Thoracic aorta (tissue), 2 donors: Measurements from ENCODE around the gene TUBD1. TPM values are rescaled to one million over a fixed set of nuclear protein-coding genes. Genes with fewer than 3 reads are reported as not detected.

Experiments
- ATAC-seq: fragments of 150-250 bp; one replicate; pipeline ENCODE4 v1.8.0; 2017; ENCODE audit warnings: low read depth; ENCODE audit not compliant: insufficient number of reproducible peaks, low FRiP score
- DNase-seq: peaks from one replicate; pipeline ENCODE4 v3.0.0-alpha.2; 2020; ENCODE audit warnings: low spot score
- H3K27ac ChIP-seq, 2 donors: fragments of 200-600 bp; sonication (generic); 1 replicate in 1 of 2; 2 replicates in 1 of 2; pipeline ENCODE4 v1.5.1; 2016; ENCODE audit warnings: mild to moderate bottlenecking in 2 of 2, moderate library complexity in 2 of 2
- H3K27me3 ChIP-seq: fragments of 200-600 bp; sonication (generic); replicated peaks from 2 replicates; pipeline ENCODE4 v1.6.0; 2016; ENCODE audit warnings: mild to moderate bottlenecking; ENCODE audit not compliant: insufficient read depth
- H3K36me3 ChIP-seq: fragments of 200-600 bp; sonication (generic); one replicate; pipeline ENCODE4 v1.5.1; 2016
- H3K4me1 ChIP-seq, 2 donors: fragments of 200-600 bp; sonication (generic); 1 replicate in 1 of 2; 2 replicates in 1 of 2; pipeline versions ENCODE4 v1.5.1 to v1.6.0; 2016; ENCODE audit warnings: low read depth in 2 of 2, mild to moderate bottlenecking in 1 of 2; ENCODE audit not compliant: control insufficient read depth in 1 of 2
- H3K4me3 ChIP-seq: fragments of 200-600 bp; sonication (generic); 2 replicates; pipeline ENCODE4 v1.5.1; 2016; ENCODE audit warnings: mild to moderate bottlenecking
- H3K9me3 ChIP-seq: fragments of 200-600 bp; sonication (generic); 2 replicates; pipeline ENCODE4 v1.5.1; 2016
- total RNA-seq, 2 donors: library from RNA; depleted of rRNA; stranded (reverse); fragments of >200 nt; gene quantifications; one replicate each; pipeline versions ENCODE4 v1.1.0 to v1.2.3, GENCODE V29; 2016
- TF ChIP-seq, protein P1 (sequence below): fragments of 200-600 bp; sonication (generic); IDR thresholded peaks from one replicate; pipeline ENCODE4 v1.5.1; 2019; ENCODE audit warnings: antibody characterized with exemption

Gene TUBD1
- total RNA-seq, 2 donors from 2014 or later: 11.0 to 28.0 TPM

DNA sequence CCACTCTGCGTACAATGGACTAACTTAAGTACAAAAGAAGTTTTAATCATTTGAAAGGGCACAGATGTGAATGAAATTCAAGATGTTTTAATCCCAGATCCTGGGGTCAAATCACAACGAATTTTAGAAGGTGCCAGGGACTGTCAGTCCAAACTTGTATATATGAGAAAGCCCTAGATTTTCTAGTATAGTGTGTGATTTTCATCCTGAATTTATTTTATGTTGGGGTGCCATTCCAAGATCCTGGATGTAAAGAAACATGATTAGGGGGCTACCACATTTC lies 64.3 kb downstream of the TUBD1 start:
- Histone ChIP-seq H3K9me3 (no peaks in the 10 kb centered on the region), H3K27me3 (no peaks in the 10 kb centered on the region), H3K36me3 (no peaks in the 10 kb centered on the region), H3K4me1 (peaks cover 49 to 79% of the 10 kb centered on the region in 2 donors), H3K4me3 (no peak overlapping the region), H3K27ac (peak overlapping the region; percentile 71 to 80)
- ATAC-seq: no peak
- DNase-seq: no peak
- TF ChIP-seq, protein P1, sequence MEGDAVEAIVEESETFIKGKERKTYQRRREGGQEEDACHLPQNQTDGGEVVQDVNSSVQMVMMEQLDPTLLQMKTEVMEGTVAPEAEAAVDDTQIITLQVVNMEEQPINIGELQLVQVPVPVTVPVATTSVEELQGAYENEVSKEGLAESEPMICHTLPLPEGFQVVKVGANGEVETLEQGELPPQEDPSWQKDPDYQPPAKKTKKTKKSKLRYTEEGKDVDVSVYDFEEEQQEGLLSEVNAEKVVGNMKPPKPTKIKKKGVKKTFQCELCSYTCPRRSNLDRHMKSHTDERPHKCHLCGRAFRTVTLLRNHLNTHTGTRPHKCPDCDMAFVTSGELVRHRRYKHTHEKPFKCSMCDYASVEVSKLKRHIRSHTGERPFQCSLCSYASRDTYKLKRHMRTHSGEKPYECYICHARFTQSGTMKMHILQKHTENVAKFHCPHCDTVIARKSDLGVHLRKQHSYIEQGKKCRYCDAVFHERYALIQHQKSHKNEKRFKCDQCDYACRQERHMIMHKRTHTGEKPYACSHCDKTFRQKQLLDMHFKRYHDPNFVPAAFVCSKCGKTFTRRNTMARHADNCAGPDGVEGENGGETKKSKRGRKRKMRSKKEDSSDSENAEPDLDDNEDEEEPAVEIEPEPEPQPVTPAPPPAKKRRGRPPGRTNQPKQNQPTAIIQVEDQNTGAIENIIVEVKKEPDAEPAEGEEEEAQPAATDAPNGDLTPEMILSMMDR: no peak

DNA sequence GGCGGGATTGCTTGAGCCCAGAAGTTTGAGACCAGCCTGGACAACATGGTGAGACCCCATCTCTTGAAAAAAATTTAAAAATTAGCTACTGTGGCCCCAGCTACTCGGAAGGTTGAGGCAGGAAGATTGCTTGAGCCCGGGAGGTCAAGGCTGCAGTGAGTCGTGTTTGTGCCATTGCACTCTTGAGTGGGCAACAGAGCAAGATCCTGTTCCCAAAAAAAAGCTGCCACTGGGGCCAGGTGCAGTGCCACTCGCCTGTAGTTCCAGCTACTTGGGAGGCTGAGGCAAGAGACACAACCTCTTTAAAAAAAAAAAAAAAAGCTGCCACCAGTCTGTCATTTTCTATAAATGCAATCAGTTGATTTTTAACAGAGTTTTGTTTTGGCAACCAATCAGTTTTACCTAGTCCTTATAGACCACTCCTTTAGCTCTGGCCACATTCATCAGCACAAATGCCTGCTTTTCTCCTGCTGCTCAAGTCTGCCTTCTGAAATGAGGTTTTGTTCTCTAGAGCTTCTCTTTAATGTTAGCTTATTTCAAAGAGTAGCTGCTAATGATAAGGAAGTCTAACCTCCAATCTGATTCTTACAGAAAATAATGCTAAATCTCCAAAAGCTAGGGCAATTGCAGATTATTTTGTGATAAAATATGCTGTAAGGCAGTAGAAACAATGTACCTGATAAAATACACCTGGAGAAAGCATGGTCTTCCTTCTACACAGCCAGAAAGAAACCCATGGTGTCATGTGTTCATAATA lies 64.8 kb downstream of the TUBD1 start:
- Histone ChIP-seq H3K4me1 (peaks cover 47 to 76% of the 10 kb centered on the region in 2 donors), H3K27ac (peak overlapping the region; percentile 71 to 80), H3K36me3 (no peaks in the 10 kb centered on the region), H3K27me3 (no peaks in the 10 kb centered on the region), H3K9me3 (no peaks in the 10 kb centered on the region), H3K4me3 (no peak overlapping the region)
- TF ChIP-seq, protein P1: no peak
- ATAC-seq (no peak), DNase-seq (no peak)

DNA sequence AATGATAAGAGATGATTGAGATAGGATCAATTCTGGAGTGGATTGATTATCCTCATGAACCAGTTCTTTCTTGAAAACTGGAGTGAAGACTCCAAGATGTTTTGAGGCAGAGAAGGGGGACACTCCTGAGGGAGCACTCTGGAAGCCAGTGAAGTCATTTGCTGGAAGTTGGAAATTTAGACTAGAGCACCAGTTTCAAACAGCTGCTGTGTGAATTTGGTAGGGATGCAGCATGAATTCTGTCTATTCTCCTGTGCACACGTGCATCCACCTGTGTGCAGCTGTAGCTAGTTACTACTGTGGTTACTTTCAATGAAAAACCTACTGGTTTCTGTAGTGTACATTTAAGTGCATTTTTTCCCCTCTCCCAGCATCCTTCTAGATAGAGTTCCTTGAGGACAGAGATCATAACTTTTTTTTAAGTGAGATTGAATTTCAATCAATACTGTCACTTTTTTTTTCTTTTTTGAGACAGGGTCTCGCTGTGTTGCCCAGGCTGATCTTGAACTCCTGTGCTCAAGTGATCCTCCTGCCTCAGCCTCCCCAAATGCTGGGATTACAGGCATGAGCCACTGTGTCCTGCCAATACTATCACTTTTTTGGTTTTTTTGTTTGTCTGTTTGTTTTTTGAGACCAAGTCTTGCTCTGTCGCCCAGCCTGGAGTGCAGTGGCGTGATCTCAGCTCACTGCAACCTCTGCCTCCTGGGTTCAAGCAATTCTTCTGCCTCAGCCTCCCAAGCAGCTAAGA lies 65.9 kb downstream of the TUBD1 start:
- Histone ChIP-seq H3K4me1 (peaks cover 41 to 66% of the 10 kb centered on the region in 2 donors), H3K9me3 (no peaks in the 10 kb centered on the region), H3K36me3 (no peaks in the 10 kb centered on the region), H3K27ac (peak overlapping the region; percentile 46 to 71), H3K27me3 (no peaks in the 10 kb centered on the region), H3K4me3 (no peak overlapping the region)
- DNase-seq (no peak), ATAC-seq (no peak)
- TF ChIP-seq, protein P1: no peak

DNA sequence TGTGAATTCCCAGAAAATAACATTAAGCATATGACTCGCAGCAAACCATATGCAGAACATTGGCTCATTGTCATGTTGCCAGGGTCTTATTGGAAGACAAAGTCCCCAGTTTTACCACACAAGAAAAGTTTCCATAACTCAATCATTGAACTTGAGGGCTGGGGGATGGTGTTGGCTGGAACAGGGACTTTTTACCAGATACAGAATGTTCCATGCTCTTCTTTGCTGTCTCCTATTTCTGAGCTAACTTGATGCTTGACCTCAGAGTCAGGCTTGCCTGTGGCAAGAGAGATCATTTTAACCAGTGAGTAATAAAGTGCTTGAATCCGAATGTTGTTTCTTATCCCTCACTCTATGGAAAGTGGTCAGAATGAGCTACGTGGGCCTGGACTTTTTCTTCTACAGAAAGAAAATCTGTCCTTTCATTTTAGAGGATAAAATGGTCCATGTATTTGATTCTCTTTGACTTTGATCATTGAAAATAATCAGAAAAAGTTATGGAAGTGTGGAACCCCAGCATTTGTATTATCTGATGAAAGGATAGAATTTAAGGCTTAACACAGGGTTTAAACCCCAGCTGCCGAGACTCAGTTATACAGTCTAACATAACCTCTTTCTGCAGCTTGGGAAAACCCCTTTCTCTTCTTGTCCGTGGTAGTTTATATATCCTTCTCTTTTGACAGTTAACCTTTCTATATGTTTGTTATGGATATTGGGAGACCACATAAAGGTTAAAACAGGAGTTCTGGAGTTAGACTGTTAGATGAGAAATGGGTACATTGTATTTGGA lies 67.0 kb downstream of the TUBD1 start:
- Histone ChIP-seq H3K4me1 (peaks cover 36 to 57% of the 10 kb centered on the region in 2 donors), H3K9me3 (no peaks in the 10 kb centered on the region), H3K27ac (peak overlapping the region; percentile 46 to 50), H3K27me3 (no peaks in the 10 kb centered on the region), H3K4me3 (no peak overlapping the region), H3K36me3 (no peaks in the 10 kb centered on the region)
- TF ChIP-seq, protein P1: no peak
- ATAC-seq (peak; percentile 9), DNase-seq (no peak)

DNA sequence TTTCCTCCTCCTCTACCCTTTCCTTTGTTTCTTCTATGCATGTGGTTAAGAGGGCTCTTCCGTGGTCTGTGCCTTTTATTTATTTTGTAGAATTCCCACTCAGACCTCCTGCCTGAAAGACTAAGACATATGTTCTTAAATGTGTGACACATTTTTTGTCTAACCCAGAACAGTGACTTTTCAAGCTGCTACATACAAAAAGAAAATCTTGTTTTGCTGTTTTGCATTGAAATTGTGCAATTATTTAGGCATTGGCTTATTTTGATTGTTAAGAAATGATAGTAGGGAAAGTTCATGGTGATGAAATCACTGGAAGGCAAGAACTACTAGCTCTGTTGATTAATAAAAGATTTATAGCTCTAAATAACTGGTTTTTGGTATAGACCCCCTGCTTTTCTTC lies 76.8 kb downstream of the TUBD1 start:
- Histone ChIP-seq H3K27ac (no peak overlapping the region), H3K27me3 (no peaks in the 10 kb centered on the region), H3K36me3 (no peaks in the 10 kb centered on the region), H3K9me3 (no peaks in the 10 kb centered on the region), H3K4me3 (no peak overlapping the region), H3K4me1 (no peaks in the 10 kb centered on the region)
- DNase-seq: no peak
- no peak for ATAC-seq
- TF ChIP-seq, protein P1: no peak
